Activated naive CD8-positive, alpha-beta T cell treated with anti-CD3 and anti-CD28 coated beads, Interleukin-2, amount 50 U/mL, for 24 hours (primary cell): ENCODE data around the gene RAB39A.

Experiments used
- ATAC-seq: fragments of 150-1000 bp; cut with Tn5 transposase; one replicate; pipeline ENCODE4 v1.10.0; 2021
- DNase-seq: peaks from one replicate; pipeline ENCODE4 v3.0.0; 2021
- H3K27ac Mint-ChIP-seq: one replicate; pipeline ENCODE4 v1.8.0; 2021; ENCODE audit warnings: mild to moderate bottlenecking, mixed read lengths
- H3K27me3 Mint-ChIP-seq: one replicate; pipeline ENCODE4 v1.8.0; 2021; ENCODE audit warnings: mixed read lengths
- H3K36me3 Mint-ChIP-seq: one replicate; pipeline ENCODE4 v1.8.0; 2021; ENCODE audit warnings: low read depth, mixed read lengths
- H3K4me1 Mint-ChIP-seq: one replicate; pipeline ENCODE4 v1.8.0; 2021; ENCODE audit warnings: mixed read lengths
- H3K4me3 Mint-ChIP-seq: one replicate; pipeline ENCODE4 v1.8.0; 2021; ENCODE audit warnings: mild to moderate bottlenecking, moderate library complexity, mixed read lengths
- H3K9me3 Mint-ChIP-seq: one replicate; pipeline ENCODE4 v1.8.0; 2021; ENCODE audit warnings: mixed read lengths

The RAB39A gene

DNA sequence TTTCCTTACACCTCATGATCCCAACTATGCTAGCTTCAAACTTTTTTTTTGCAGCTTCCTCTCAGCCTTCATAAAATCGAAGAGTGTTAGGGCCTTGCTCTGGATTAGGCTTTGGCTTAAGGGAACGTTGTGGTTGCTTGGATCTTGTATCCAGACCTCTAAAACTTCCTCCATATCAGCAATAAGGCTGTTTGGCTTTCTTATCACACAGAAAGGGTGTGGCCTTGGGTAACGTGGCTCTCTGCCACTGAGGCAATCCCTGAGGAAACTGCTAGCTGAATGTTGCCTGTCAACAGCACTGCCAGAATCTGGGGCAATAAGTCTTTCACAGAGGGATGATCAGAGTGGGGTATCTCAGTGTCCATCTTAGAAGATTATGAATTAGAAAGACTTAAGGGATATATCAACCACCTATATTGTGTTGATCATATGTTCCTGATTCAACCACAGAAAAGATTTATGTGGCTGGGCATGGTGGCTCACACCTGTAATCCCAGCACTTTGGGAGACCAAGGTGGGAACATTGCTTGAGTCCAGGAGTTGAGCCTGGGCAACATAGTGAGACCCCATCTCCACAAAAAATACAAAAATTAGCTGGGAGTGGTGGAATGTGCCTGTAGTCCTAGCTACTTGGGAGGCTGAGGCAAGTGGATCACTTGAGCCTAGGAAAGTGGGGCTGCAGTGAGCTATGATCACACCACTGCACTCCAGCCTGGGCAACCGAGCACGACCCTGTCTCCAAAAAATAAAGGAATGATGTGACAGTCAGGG is 67.9 kb downstream of the RAB39A start:
- H3K4me3 Mint-ChIP-seq = no peak overlapping the region
- no peak for DNase-seq
- H3K36me3 Mint-ChIP-seq = no peaks in the 10 kb centered on the region
- H3K9me3 Mint-ChIP-seq = no peaks in the 10 kb centered on the region
- H3K27ac Mint-ChIP-seq = no peak overlapping the region
- ATAC-seq = no peak
- peaks cover 2% of the 10 kb centered on the region for H3K27me3 Mint-ChIP-seq
- H3K4me1 Mint-ChIP-seq = no peaks in the 10 kb centered on the region

DNA sequence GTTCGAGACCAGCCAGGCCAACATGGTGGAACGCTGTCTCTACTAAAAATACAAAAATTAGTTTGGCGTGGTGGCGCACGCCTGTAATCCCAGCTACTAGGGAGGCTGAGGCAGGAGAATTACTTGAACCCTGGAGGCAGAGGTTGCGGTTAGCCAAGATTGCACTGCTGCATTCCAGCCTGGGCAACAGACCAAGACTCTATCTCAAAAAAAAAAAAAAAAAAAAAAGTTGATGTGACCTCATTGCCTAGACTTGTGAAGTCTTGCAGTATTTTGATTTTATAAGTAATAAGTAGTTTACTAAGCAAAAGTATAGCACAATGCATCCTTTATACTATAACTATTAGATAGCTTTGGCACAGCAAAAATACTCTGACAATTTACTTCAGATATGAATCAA is 70.5 kb downstream of the RAB39A start:
- Mint-ChIP-seq H3K27ac (no peak overlapping the region), H3K9me3 (no peaks in the 10 kb centered on the region), H3K4me3 (no peak overlapping the region), H3K4me1 (no peaks in the 10 kb centered on the region), H3K36me3 (no peaks in the 10 kb centered on the region), H3K27me3 (peaks cover 2% of the 10 kb centered on the region)
- DNase-seq (no peak), ATAC-seq (no peak)

DNA sequence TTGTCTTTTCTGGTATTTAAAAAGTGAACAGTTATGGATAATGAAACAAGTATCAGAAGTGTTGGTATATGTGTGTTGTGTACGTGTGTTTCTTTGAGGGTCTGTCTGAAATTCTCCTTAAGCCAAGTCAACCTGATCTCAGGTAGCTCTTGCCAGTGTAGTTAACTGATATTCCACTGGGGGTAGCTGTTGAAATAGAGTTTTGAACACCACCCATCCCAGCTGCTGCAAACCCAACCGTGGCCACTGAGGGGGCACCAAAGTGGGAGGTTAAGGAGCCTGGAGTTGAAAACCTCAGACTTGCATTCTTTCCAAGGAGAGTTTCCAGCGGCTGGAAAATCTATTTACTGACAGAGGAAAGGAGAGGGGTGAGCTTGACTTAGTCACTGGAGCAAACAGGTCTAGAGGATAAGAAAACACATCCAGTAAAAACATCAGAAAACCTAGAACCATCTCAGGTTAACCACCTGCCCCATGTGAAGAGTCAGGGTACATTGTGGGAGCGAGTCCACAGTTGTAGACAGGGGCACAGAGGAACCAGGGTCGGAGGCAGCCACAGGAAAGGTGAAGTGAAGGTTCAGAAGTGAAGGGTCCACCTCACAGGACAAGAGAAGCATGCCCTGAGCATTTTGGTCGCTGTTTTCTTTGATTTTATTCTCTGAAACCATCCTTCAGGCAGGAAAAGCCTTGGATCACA is 71.7 kb downstream of the RAB39A start:
- H3K36me3 Mint-ChIP-seq = no peaks in the 10 kb centered on the region
- no peak overlapping the region for H3K4me3 Mint-ChIP-seq
- peak; percentile 27 for DNase-seq
- H3K27me3 Mint-ChIP-seq = peaks cover 2% of the 10 kb centered on the region
- no peak overlapping the region for H3K27ac Mint-ChIP-seq
- no peaks in the 10 kb centered on the region for H3K4me1 Mint-ChIP-seq
- peak; percentile 87 for ATAC-seq
- H3K9me3 Mint-ChIP-seq = no peaks in the 10 kb centered on the region

DNA sequence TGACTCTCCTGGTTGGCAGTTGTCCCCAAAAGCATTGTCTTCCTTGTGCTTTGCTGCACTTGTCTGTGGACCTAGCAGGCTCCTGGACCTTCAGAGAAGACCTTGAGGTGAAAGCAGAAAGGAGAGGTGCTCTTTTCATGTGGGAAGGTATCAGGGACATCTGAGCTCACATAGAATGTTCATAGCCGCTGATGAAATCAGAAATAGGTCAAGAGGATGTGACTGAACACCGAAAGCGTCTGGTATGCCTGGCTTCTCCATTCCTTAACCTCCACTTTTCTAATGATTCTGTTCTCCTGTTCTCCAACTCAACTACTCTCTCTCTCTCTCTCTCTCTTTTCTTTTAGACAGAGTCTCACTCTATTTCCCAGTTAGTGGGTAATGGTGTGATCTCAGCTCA is 74.2 kb downstream of the RAB39A start:
- ATAC-seq = no peak
- no peak for DNase-seq
- Mint-ChIP-seq H3K27ac (no peak overlapping the region), H3K36me3 (no peaks in the 10 kb centered on the region), H3K4me1 (no peaks in the 10 kb centered on the region), H3K4me3 (no peak overlapping the region), H3K9me3 (no peaks in the 10 kb centered on the region), H3K27me3 (no peaks in the 10 kb centered on the region)

DNA sequence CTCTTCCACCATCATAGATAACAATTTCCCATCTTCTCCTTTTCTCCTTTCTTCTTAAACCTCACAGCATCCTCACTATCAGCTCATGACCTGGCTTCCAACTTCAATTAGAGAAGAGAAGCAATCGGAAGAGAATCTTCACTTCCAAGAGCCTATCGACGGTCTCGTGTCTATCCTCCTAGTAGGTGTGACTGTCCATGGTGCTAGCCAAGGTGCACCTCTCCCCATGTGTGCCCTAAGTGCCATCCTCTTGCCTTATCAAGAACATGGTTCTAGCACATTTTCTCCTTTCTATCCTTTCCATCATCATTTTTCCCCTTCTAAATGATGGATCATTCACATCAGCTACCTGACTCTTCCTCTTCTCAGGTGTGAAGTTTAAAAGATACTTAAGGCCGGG is 75.4 kb downstream of the RAB39A start:
- Mint-ChIP-seq H3K9me3 (no peaks in the 10 kb centered on the region), H3K36me3 (no peaks in the 10 kb centered on the region)

DNA sequence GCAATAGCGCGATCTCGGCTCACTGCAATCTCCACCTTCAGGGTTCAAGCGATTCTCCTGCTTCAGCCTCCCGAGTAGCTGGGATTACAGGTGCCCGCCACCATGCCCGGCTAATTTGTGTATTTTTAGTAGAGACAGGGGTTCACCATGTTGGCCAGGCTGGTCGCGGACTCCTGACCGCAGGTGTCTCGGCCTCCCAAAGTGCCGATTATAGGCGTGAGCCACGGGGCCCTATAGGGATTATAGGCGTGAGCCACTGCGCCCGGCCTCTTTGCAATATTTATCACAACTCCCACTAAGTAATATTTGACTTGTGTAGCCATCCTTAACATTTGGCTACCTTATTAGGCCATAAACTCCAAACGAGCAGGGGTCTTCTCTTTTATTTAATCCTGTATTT is 79.6 kb downstream of the RAB39A start:
- no peak overlapping the region for H3K4me3 Mint-ChIP-seq
- H3K36me3 Mint-ChIP-seq = peaks cover 6% of the 10 kb centered on the region
- no peak for ATAC-seq
- H3K4me1 Mint-ChIP-seq = peaks cover 20% of the 10 kb centered on the region
- H3K9me3 Mint-ChIP-seq = no peaks in the 10 kb centered on the region
- no peak overlapping the region for H3K27ac Mint-ChIP-seq
- DNase-seq = no peak
- H3K27me3 Mint-ChIP-seq = no peaks in the 10 kb centered on the region

More for the DNA sequence above, 75.4 kb downstream of the RAB39A start:
- ATAC-seq (no peak), DNase-seq (no peak)
- no peak overlapping the region for H3K4me3 Mint-ChIP-seq
- no peak overlapping the region for H3K27ac Mint-ChIP-seq
- H3K4me1 Mint-ChIP-seq = peaks cover 6% of the 10 kb centered on the region
- H3K27me3 Mint-ChIP-seq = no peaks in the 10 kb centered on the region

DNA sequence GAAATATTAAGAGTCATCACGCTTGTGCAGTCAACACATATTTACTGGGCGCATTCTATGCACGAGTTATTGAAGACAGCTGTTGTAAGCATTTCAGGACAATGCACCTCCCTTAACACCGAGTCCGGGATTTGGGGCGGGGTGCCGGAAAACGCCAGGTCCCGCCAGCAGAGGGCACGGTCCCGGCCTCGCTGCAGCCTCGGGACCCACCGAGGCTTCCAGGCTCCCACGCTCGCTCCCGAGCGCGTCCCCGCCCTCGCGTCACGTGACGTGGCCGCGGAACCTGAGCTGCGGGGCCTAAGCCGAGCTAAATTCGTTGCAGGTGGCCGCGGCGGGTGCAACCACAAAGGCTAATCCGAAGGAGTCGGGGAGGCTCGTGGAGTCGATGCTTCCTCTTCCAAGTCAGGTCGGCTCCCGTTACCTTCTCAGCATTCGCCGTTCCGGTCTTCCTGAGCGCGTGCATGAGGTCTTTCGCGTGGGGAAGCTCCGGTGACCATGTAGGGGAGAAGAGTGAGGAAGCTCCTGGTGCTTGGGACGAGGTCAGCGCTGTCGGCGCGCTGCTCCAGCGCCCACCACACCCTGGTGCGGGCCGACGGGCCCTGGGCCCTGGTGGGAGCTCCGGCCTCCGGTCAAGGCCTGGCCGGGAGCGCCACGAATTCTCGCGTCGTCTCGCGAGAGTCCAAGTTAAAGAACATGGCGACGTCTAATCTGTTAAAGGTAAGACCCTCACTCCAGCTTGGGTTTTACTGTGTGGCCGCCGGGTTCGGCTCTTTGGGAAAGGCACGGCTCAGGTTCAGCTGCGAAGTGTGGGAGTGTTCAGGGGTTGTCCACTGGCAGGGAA is 80.6 kb downstream of the RAB39A start, which contains the start of gene CUL5:
CUL5 (plus strand) TSS at position 243 of the 841 bp plus-strand sequence; CDS start at position 694, 451 bp downstream.
- Mint-ChIP-seq H3K27ac (peak within 1 kb of the TSS; percentile 96), H3K27me3 (no peaks in the 10 kb centered on the region), H3K4me1 (peaks cover 20% of the 10 kb centered on the region), H3K4me3 (peak within 1 kb of the TSS; percentile 98), H3K36me3 (peaks cover 6% of the 10 kb centered on the region), H3K9me3 (no peaks in the 10 kb centered on the region)
- DNase-seq (peak; percentile 92), ATAC-seq (peak; percentile 89)

DNA sequence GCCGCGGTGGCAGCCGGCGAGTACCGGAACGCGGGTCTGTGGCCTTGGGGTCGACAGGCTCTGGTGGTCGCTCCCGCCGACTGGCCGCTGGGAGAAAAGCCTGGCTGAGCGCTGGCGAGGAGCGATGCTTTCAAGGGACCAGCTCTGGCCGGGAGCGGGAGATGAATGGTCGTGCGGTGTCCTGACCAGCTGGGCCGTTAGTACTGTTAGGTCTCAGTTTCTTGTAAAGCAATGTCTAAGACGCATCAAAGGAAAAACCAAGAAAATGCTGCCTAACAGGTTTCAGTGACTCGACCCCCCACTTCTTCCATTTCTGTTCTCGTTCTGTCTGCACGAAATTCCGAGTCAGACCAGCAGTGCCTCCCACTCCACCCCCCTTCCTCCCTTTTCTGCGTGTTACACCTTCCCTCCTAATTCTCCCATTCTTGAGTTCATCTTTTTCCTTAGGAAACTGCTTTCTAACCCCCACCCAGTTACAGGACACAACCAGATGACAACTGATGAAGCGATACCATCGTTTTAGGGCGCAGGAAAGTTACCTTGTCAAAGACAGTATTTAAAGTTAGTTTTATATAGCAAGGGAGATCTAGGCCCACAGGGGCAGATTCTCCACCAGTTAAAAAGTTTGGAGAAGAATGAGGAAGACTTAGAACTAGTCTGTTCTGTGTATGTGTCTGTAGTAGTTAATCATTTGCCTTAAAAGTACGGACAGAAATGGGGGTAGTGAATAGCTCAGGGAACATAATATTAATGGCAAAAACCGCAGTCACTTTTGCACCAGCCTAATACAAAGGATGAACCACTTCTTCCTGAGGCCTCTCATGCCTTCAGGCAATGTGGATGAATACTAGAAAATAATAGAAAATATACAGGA is 81.5 kb downstream of the RAB39A start:
- Mint-ChIP-seq H3K27ac (peak overlapping the region; percentile 96), H3K36me3 (peaks cover 8% of the 10 kb centered on the region), H3K9me3 (no peaks in the 10 kb centered on the region), H3K4me1 (peaks cover 22% of the 10 kb centered on the region), H3K27me3 (no peaks in the 10 kb centered on the region), H3K4me3 (peak overlapping the region; percentile 98)
- DNase-seq (no peak), ATAC-seq (no peak)

DNA sequence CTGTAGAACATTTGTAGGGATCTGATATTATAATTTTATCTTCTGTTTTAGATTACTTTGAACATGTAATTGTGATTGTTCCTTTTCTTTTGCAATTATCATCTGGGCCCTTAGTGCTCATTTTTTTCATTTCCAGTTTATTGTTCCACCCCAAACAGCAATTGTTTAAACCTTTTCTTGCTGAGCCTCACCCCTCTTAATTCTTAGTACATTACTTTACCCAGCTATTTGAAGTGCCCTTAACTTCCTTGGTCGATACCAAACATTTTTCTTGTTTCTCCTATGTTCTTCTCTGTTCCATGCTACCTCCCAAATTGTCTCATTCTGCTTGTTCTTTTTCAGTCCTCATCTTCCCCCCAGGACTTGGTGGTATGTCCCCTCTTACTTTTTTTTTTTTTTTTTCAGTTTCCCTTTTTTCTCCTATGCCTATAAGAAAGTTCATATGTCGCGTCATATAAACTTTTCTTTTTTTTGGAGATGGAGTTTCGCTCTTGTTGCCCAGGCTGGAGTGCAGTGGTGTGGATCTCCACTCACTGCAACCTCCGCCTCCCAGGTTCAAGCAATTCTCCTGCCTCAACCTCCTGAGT is 84.0 kb downstream of the RAB39A start:
- DNase-seq (no peak), ATAC-seq (no peak)
- no peaks in the 10 kb centered on the region for H3K9me3 Mint-ChIP-seq
- peaks cover 38% of the 10 kb centered on the region for H3K4me1 Mint-ChIP-seq
- no peak overlapping the region for H3K27ac Mint-ChIP-seq
- H3K36me3 Mint-ChIP-seq = peaks cover 10% of the 10 kb centered on the region
- H3K4me3 Mint-ChIP-seq = no peak overlapping the region
- no peaks in the 10 kb centered on the region for H3K27me3 Mint-ChIP-seq
